ENCODE measurements around the gene NEU1.
"Not testable (repeated sequence)": the region's sequence is repeated elsewhere in the genome, so short reads cannot be mapped to it uniquely, and the experiment has no call there.

Gene NEU1

GRCh38 chr6:31874084-31874670 lies 11.6 kb upstream of the NEU1 start:
- DNase-seq (ENCODE audit: low read depth), result no peak

- no peak for DNase-seq (ENCODE audit: low read depth)
Measured at GRCh38 chr6:31871046-31871659, 8.5 kb upstream of the NEU1 start.

- DNase-seq (ENCODE audit: low read depth), result no peak
Measured at GRCh38 chr6:31870385-31870921, 7.8 kb upstream of the NEU1 start.

- DNase-seq (ENCODE audit: low read depth), result no peak
Measured at GRCh38 chr6:31869343-31869742, 6.7 kb upstream of the NEU1 start.

- DNase-seq (ENCODE audit: low read depth), result not testable (repeated sequence)
Measured at GRCh38 chr6:31868658-31868971, 6.0 kb upstream of the NEU1 start.

GRCh38 chr6:31865205-31866118 lies 2.8 kb upstream of the NEU1 start:
- DNase-seq (ENCODE audit: low read depth), result no peak

- no peak for DNase-seq (ENCODE audit: low read depth)
Measured at GRCh38 chr6:31864818-31865204, 2.2 kb upstream of the NEU1 start.

- DNase-seq (ENCODE audit: low read depth), result not testable (repeated sequence)
Measured at GRCh38 chr6:31864123-31864562, 1.5 kb upstream of the NEU1 start.

- no peak for DNase-seq (ENCODE audit: low read depth)
Measured at GRCh38 chr6:31861919-31862343, 690 bp downstream of the NEU1 start.

- DNase-seq (ENCODE audit: low read depth), result no peak
Measured at GRCh38 chr6:31861150-31861549, 1.5 kb downstream of the NEU1 start.

- DNase-seq (ENCODE audit: low read depth), result no peak
Measured at GRCh38 chr6:31860349-31860748, 2.3 kb downstream of the NEU1 start.

- DNase-seq (ENCODE audit: low read depth), result no peak
Measured at GRCh38 chr6:31859923-31860322, 2.7 kb downstream of the NEU1 start.

GRCh38 chr6:31858707-31859106 lies 3.9 kb downstream of the NEU1 start:
- no peak for DNase-seq (ENCODE audit: low read depth)

- DNase-seq (ENCODE audit: low read depth), result not testable (repeated sequence)
Measured at GRCh38 chr6:31857774-31858173, 4.8 kb downstream of the NEU1 start.

GRCh38 chr6:31851980-31852718 lies 10.5 kb downstream of the NEU1 start:
- DNase-seq (ENCODE audit: low read depth), result not testable (repeated sequence)

- DNase-seq (ENCODE audit: low read depth), result no peak
Measured at GRCh38 chr6:31851485-31851832, 11.2 kb downstream of the NEU1 start.

GRCh38 chr6:31850765-31851484 lies 11.7 kb downstream of the NEU1 start:
- DNase-seq (ENCODE audit: low read depth), result no peak

GRCh38 chr6:31847276-31847978 lies 15.2 kb downstream of the NEU1 start:
- no peak for DNase-seq (ENCODE audit: low read depth)

- no peak for DNase-seq (ENCODE audit: low read depth)
Measured at GRCh38 chr6:31844507-31844906, 18.1 kb downstream of the NEU1 start.

- DNase-seq (ENCODE audit: low read depth), result no peak
Measured at GRCh38 chr6:31842053-31842452, 20.6 kb downstream of the NEU1 start.

GRCh38 chr6:31839779-31840126 lies 22.9 kb downstream of the NEU1 start:
- DNase-seq (ENCODE audit: low read depth), result not testable (repeated sequence)

Measured in non-pigmented ciliary epithelial cell (primary cell).